H1 (cell line): Measurements from ENCODE around the gene ESD. TPM values are rescaled to one million over a fixed set of nuclear protein-coding genes. Genes with fewer than 3 reads are reported as not detected.

ENCODE experiments used
- BCL11A ChIP-seq, 2 experiments: IDR thresholded peaks; one replicate each; pipeline ENCODE4 v1.6.1; 2011; ENCODE audit warnings: low read depth in 2 of 2, low read length in 2 of 2, mild to moderate bottlenecking in 2 of 2
- CBX5 ChIP-seq: fragments of 300-800, 300-1000 bp; sonication (generic); IDR thresholded peaks from 2 replicates; pipeline ENCODE4 v1.7.1; 2016; ENCODE audit warnings: antibody characterized with exemption, low read length, low read depth
- CHD7 ChIP-seq: fragments of 300-600 bp; sonication (generic); IDR thresholded peaks from 2 replicates; pipeline ENCODE4 v1.7.1; 2012; ENCODE audit warnings: low read length, moderate library complexity, mild to moderate bottlenecking, inconsistent platforms; ENCODE audit not compliant: insufficient replicate concordance
- EZH2 ChIP-seq: fragments of 200-600 bp; sonication (generic); IDR thresholded peaks from 2 replicates; pipeline ENCODE4 v1.7.1; 2012; ENCODE audit warnings: low read depth, mild to moderate bottlenecking, moderate library complexity, low read length, inconsistent platforms; ENCODE audit not compliant: severe bottlenecking
- GTF2F1 ChIP-seq: IDR thresholded peaks from 2 replicates; pipeline ENCODE4 v1.6.1; 2012; ENCODE audit warnings: low read depth, low read length, improper control_type of control experiment, borderline replicate concordance
- HDAC2 ChIP-seq, 2 experiments: fragments of 300-600 bp in 1 of 2; sonication (generic) in 1 of 2; IDR thresholded peaks; 2 replicates each; pipeline ENCODE4 v1.6.1; 2011 to 2012; ENCODE audit warnings: low read depth in 2 of 2, low read length in 2 of 2, mild to moderate bottlenecking in 2 of 2, moderate library complexity in 2 of 2, borderline replicate concordance in 1 of 2, inconsistent platforms in 1 of 2
- KDM5A ChIP-seq: fragments of 200-600 bp; IDR thresholded peaks from 2 replicates; pipeline ENCODE4 v1.7.1; 2012; ENCODE audit warnings: mild to moderate bottlenecking, low read length, inconsistent platforms, mixed read lengths
- TAF1 ChIP-seq: IDR thresholded peaks from 2 replicates; pipeline ENCODE4 v1.6.1; 2011; ENCODE audit warnings: mild to moderate bottlenecking, low read depth, low read length
- TBP ChIP-seq: IDR thresholded peaks from 2 replicates; pipeline ENCODE4 v1.6.1; 2011; ENCODE audit warnings: low read depth, low read length, improper control_type of control experiment
- TEAD4 ChIP-seq: IDR thresholded peaks from 2 replicates; pipeline ENCODE4 v1.6.1; 2012; ENCODE audit warnings: low read depth, low read length, inconsistent platforms, mixed read lengths
- YY1 ChIP-seq: IDR thresholded peaks from 2 replicates; pipeline ENCODE4 v1.6.1; 2011; ENCODE audit warnings: low read depth, mild to moderate bottlenecking, low read length
- ZNF274 ChIP-seq: IDR thresholded peaks from 2 replicates; pipeline ENCODE4 v1.7.0; 2012; ENCODE audit warnings: low read length, borderline replicate concordance; ENCODE audit errors: extremely low read depth
- polyA plus RNA-seq, 7 experiments: library from polyadenylated mRNA; depleted of rRNA in 3 of 7; stranded (reverse) in 5 of 7; unstranded in 2 of 7; fragments of >200 nt in 5 of 7; fragments of 200-250 nt in 2 of 7; gene quantifications; 1 replicate in 5 of 7; 2 replicates in 1 of 7; 4 replicates in 1 of 7; pipeline versions ENCODE4 v1.2.1 to v1.2.3, GENCODE V29; 2011 to 2013; ENCODE audit warnings: missing spikeins in 2 of 7, mixed read lengths in 2 of 7
- total RNA-seq: library from RNA; stranded (reverse); fragmentation: NEBNext Ultra II Directional; extraction: Animal tissue kit (Norgen Biotek cat#: 25700); gene quantifications from 2 replicates; pipeline ENCODE4 v1.2.1, GENCODE V29; 2021

Gene ESD
- total and polyA plus RNA-seq, 2 of the 8 experiments (the other 6 are each of a cell fraction or from before 2014, with no cell fraction given) = 40.3 to 55.8 TPM

GRCh38 chr13:46782691-46783090 is 14.3 kb downstream of the ESD start (continued):
- TF ChIP-seq CHD7 = no peak
- TF ChIP-seq ZNF274 = no peak
- TF ChIP-seq TEAD4 = no peak
- TF ChIP-seq TBP = no peak
- no peak for TF ChIP-seq CBX5
- no peak for TF ChIP-seq TAF1
- TF ChIP-seq EZH2 = no peak
- TF ChIP-seq KDM5A = no peak
- no peak for TF ChIP-seq HDAC2 (IDR thresholded peaks at IDR 0.05; ENCODE audit: borderline replicate concordance in 1 of 2, low read depth in 2 of 2, low read length in 2 of 2)
- no peak for TF ChIP-seq BCL11A (IDR thresholded peaks at IDR 0.05; ENCODE audit: low read depth in 2 of 2, low read length in 2 of 2)
- no peak for TF ChIP-seq YY1
- TF ChIP-seq GTF2F1 = no peak
